ENCODE data around the gene DNAJB11. TPM values are rescaled to one million over a fixed set of nuclear protein-coding genes. Genes with fewer than 3 reads are reported as not detected.
"Not testable (repeated sequence)": the region's sequence is repeated elsewhere in the genome, so short reads cannot be mapped to it uniquely, and the experiment has no call there.

The DNAJB11 gene
- 36.8 and 60.7 TPM in 2 replicates for total RNA-seq

DNA sequence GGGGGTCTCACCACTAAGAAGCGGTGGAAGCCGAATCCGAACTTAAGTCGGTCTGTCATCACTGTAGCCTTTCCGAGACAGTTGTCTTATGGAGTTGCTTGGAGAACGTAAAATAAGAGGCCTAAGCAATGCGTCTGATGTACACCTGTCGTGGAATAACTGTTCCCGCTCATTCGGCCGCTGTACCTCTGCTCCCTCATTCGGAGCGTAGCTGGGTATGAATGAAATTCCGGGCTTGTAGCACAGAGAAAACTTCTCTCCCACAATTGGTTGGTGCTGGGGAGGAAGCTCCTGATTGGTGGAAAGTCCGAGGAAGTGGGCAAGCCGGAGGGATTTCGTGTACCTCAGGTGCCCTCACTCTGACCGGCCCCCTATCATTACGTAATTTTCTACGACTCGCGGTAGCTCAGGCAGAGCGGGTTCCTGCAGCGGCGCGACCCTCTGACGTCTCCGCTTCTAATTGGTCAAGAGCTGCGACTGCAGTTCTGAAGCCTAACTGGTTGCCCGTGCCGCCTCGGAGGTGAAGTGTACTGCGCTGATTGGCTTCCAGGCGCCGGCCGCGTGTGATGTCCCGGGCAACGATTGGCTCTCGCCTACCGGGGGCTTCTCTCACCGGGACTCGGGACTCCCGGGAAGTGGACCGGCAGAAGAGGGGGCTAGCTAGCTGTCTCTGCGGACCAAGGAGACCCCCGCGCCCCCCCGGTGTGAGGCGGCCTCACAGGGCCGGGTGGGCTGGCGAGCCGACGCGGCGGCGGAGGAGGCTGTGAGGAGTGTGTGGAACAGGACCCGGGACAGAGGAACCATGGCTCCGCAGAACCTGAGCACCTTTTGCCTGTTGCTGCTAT is at the start of gene DNAJB11:
TSS of gene DNAJB11 (plus strand) at position 625 of the 845 bp plus-strand sequence. CDS start at position 803, 178 bp downstream.
- DNase-seq (ENCODE audit: low read depth in 2 of 2) = peak; percentile 100

DNA sequence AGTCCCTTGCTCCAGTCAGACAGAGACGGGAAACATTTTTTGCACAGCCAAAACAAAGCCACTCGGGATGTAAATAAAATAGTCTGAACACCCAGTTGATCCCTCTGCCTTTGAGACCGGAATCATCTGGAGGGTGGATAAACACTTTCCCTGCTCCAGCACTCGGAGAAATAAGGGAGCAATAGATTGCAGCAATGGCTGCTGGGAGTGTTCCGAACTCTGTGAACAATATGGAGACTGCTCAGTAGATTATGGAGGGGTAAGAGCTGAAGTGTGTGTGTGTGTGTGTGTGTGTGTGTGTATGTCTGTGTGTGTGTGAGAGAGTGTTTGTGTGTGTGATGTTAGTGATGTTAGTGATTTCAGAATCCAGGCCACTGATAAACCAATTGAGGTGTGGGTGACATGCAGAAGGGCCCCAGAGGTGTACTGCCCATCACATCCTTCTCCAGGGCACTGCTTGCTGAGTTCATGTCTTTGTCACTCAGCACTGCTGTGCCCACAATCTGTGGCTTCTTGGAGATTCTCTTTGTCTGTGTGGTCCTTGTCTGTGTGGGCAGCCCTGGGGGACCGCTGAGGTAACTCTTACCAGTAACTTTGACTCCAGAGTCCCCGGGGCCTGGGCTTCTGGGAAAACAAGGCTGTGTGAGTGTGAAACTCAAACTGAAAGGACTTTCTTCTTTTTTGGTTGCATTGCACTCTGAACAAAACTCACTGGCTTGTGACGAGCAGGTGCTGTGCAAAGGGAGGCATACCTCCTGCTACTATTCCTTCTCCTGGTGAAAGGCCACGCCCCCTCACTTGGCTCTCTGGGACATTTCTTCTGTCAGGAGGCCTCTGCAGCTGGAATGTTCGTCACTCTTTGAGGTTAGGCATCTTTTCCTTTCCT is 49.3 kb upstream of the DNAJB11 start:
- no peak for DNase-seq (ENCODE audit: low read depth in 2 of 2)

DNA sequence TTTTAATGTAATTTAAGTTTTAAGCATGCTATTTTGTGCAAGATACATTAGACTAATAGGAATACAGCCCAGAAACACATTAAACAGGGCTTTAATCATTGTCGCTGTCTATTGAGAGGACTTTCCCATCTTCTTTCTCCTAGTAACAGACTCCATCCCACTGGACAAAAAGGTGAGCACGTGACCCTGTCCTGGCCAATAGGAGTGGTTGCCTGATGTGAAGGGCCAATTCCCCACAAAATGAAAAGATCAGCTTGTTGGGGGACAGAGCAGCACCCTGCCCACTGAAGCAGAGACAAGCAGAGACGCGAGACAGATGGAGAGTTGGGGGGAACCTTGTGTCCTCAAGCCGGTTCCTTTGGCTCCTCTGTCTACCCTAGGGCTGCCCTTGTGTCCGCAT is 47.5 kb upstream of the DNAJB11 start:
- no peak for DNase-seq (ENCODE audit: low read depth in 2 of 2)

DNA sequence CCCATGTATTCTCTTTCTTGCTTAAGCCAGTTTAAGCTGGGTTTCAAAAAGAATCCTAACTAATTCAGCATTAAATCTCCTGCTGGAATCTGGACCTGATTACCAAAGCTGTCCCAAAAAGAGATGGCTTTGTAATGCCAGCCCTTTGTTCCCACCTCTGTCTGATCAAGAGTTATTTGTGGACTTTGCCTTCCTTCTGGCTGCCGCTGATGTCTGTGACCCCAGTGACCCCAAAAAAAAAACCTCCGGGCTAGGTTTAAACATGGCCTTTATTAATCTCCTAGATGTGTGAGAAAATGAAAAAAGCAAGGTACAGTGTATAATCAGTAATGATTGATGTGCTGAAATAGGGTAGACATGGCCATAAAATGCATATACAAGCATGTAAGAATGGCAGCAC is 47.1 kb upstream of the DNAJB11 start:
- DNase-seq (ENCODE audit: low read depth in 2 of 2) = no peak

GRCh38 chr3:186524616-186525015 is 45.9 kb upstream of the DNAJB11 start:
- DNase-seq (ENCODE audit: low read depth in 2 of 2) = no peak

DNA sequence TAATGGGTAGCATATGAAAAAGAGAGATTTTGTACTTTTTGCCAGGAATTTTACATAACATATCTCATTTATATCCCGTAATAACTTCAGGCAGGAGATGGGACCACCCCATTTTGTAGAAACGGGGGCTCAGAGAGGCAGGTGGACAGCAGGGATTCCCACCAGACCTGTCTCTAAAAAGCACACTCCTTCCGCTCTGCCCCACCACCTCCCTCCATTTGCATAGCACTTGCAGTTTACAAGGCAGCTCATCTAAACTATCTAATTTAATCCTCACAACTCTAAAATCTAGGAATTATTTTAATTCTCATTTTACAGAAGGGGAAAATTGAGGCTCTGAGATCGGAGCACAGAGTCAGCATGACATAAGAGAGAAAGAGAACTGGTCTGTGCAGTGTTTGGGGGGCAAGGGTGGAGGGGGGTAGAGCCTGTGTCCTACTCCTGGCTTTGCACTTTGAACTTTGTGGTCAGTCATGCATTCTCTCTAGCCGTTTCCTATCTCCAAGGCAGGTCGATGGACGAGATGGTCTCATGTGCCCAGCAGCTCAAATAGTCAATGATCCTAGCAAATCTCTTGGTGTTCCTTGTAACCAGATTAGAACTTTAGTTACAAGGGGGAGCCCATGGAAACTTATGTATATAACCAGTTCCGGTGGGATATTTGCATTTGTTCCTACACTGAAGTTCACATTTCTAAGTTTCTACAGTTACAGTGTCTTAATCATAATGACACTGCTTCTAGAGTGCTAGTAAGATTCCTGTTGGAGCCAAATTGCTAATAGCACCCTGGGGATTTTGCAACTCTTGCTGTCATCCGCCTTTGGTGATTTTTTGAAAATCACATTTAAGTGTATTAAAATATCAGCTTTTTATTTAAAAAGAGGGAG is 44.9 kb upstream of the DNAJB11 start:
- DNase-seq (ENCODE audit: low read depth in 2 of 2) = no peak

GRCh38 chr3:186526256-186526606 is 44.3 kb upstream of the DNAJB11 start:
- no peak for DNase-seq (ENCODE audit: low read depth in 2 of 2)

DNA sequence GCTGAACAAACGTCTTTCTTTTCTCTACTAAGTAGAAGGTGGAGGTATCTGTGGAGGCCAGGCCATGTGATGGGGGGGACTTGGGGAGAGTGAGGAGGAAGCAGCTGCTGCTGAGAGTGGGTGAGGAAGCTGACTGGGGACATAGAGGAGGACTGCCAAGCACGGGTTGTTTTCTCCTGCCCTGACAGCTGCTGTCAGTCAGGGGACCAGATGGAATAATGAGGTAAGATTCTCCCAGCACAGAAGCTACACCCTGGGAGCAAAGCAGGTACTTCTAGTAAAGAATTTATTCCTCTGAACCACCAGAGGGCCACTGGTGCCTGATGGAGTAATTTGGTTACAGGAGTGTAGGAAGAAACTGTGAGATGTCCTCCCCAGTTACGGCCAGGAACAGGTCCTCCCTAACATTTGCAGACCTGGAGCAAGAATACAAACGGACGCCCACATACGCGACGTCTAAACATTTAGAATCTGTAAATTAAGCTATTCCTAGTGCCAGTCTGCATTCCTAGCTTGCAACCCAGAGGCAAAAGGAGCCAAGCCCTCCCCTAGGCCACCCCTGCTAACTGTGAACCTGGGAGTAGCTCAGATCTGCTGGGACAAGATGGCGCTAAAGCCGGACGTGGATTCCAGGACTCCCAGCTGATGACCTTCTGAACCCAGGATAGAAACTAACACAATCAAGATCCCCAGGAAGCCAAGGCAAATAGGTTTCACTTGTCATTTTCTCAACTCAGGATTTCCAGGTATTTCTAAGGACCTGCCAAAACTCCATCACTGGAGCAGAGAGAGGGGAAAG is 41.1 kb upstream of the DNAJB11 start:
- DNase-seq (ENCODE audit: low read depth in 2 of 2) = no peak

- peak in 1 of 2 donors; percentile 31 for DNase-seq (ENCODE audit: low read depth in 2 of 2)
Observed at GRCh38 chr3:186530415-186530814, 40.1 kb upstream of the DNAJB11 start.

- not testable (repeated sequence) for DNase-seq (ENCODE audit: low read depth in 2 of 2)
Observed at GRCh38 chr3:186531694-186532093, 38.8 kb upstream of the DNAJB11 start.

- no peak for DNase-seq (ENCODE audit: low read depth in 2 of 2)
Observed at GRCh38 chr3:186532598-186533072, 37.9 kb upstream of the DNAJB11 start.

GRCh38 chr3:186534113-186534669 is 36.3 kb upstream of the DNAJB11 start:
- DNase-seq (ENCODE audit: low read depth in 2 of 2) = no peak

- DNase-seq (ENCODE audit: low read depth in 2 of 2) = peak; percentile 21 to 50
Observed at GRCh38 chr3:186536883-186537844, 33.4 kb upstream of the DNAJB11 start.

DNA sequence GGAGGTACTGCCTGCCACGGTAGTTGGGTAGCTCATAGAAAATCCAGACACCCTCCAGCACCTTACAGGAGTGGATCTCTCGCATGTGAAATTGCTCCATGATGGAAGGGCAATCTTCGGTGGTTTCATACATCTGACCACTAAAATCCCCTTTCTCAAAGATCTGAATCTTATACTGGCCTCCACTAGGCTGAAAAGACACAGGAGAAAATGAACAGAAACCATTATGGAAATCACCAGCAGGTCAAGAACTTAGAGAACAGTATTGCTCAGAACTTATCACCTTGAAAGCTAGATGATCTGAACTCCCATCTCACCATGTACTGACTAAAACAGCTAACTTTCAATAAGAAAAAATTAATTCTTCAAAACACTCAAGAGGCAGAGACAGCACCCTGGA is 31.7 kb upstream of the DNAJB11 start:
- no peak for DNase-seq (ENCODE audit: low read depth in 2 of 2)

- peak; percentile 77 to 79 for DNase-seq (ENCODE audit: low read depth in 2 of 2)
Observed at GRCh38 chr3:186540221-186540834, 30.2 kb upstream of the DNAJB11 start.

GRCh38 chr3:186540835-186541226 is 29.7 kb upstream of the DNAJB11 start:
- no peak for DNase-seq (ENCODE audit: low read depth in 2 of 2)

DNA sequence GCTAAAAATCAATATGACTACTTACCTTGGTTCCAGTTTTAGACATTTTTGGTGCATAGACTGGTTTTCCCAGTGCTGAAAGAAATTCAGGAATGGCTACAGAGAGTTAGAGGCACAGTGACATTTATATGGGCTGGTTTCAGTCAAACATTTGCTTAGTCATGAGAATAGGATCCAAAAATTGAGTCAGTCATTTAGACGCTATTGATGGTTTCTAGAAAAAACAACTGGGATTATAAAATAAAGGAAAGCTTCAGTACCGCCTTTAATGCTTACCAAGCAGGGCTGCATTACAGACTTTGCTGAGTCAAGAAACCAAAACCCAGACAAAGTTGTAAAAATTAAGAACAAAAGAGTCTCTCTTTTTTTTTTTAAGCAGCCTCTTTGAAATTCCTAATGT is 26.2 kb upstream of the DNAJB11 start, which contains the start of gene CRYGS:
TSS of gene CRYGS (minus strand) at position 100 of the 400 bp plus-strand sequence. CDS start at position 46, 54 bp downstream.
- DNase-seq (ENCODE audit: low read depth in 2 of 2) = no peak

DNA sequence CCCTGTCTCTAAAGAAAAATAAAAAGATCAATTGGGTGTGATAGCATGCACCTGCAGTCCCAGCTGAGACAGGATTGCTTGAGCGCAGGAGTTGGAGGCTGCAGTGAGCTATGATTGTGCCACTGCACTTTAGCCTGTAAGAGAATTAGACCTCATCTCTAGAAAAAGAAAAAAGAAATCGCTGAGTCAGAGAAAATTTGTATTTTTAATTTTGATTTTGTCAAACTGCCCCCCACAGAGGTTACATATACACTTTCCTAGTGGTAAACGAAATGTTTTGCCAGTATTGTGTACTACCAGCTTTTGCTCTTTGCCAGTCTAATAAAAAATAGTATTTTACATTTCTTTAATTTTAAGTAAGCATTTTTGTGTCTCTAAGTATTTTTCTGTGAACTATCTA is 21.0 kb upstream of the DNAJB11 start:
- DNase-seq (ENCODE audit: low read depth in 2 of 2) = no peak
